ENCODE measurements around the gene NUMBL. TPM values are rescaled to one million over a fixed set of nuclear protein-coding genes. Genes with fewer than 3 reads are reported as not detected.

NUMBL gene
- total and polyA plus RNA-seq, 2 of the 4 experiments (the other 2 are of a cell fraction) = 6.3 to 29.0 TPM

- Histone ChIP-seq H4K91ac (ENCODE audit: insufficient read depth, low read depth, low read length) (peak overlapping the region; percentile 89), H4K20me1 (ENCODE audit: insufficient read depth, low read length) (peaks cover 30% of the 10 kb centered on the region), H3K36me3 (ENCODE audit: control insufficient read depth, insufficient read depth, low read length) (peaks cover 31% of the 10 kb centered on the region), H2BK20ac (ENCODE audit: low read depth, low read length) (peak overlapping the region; percentile 60; the same call in 1 of the 2 replicates), H3K23ac (ENCODE audit: low read depth, low read length) (peak overlapping the region; percentile 89; the same call in 1 of the 2 replicates), H4K8ac (ENCODE audit: low read depth in 2 of 2, low read length in 2 of 2) (peak overlapping the region; percentile 89 to 93), H3K27ac (ENCODE audit: insufficient read depth, low read length) (peak overlapping the region; percentile 90), H3K56ac (ENCODE audit: extremely low read depth, insufficient read depth, low read length) (peak overlapping the region; percentile 78; the same call in 1 of the 2 replicates), H2BK120ac (ENCODE audit: low read depth, low read length) (peak overlapping the region; percentile 90), H3K9me3 (ENCODE audit: control insufficient read depth, insufficient read depth, low read length) (no peaks in the 10 kb centered on the region), H2AK5ac (ENCODE audit: low read depth, low read length) (peak overlapping the region; percentile 71), H2BK15ac (ENCODE audit: low read depth, low read length) (peak overlapping the region; percentile 89; the same call in 1 of the 3 replicates), H3K4me1 (ENCODE audit: control insufficient read depth, insufficient read depth, low read length) (peaks cover 17% of the 10 kb centered on the region), H2AFZ (replicated peaks; ENCODE audit: low read length, poor library complexity) (peak overlapping the region; percentile 97), H3K9ac (ENCODE audit: low read depth, low read length) (peak overlapping the region; percentile 77), H3K4me3 (ENCODE audit: insufficient read depth, low read depth, low read length) (peak overlapping the region; percentile 47), H3K27me3 (ENCODE audit: control insufficient read depth, insufficient read depth, low read length) (no peaks in the 10 kb centered on the region), H2AK9ac (replicated peaks; ENCODE audit: low read depth, low read length, poor library complexity) (peak overlapping the region; percentile 97), H3K9me1 (ENCODE audit: insufficient read depth, low read length) (peaks cover 28% of the 10 kb centered on the region), H3K14ac (replicated peaks; ENCODE audit: low read depth, low read length) (peak overlapping the region; percentile 96), H2BK5ac (ENCODE audit: low read depth, low read length, poor library complexity, severe bottlenecking) (peak overlapping the region; percentile 89), H3K4ac (ENCODE audit: low read depth, low read length) (peak overlapping the region; percentile 99), H3K18ac (ENCODE audit: low read depth, low read length) (peak overlapping the region; percentile 82), H3K4me2 (ENCODE audit: low read depth, low read length) (peak overlapping the region; percentile 78), H3K79me1 (ENCODE audit: low read depth in 1 of 2, low read length in 2 of 2) (peaks cover 19 to 43% of the 10 kb centered on the region in 2 experiments), H4K5ac (ENCODE audit: low read depth, low read length) (peak overlapping the region; percentile 45)
- ChIA-PET CTCF (no interaction called here), POLR2A (ENCODE audit: unreplicated experiment) (interaction anchor here (0.7 kb wide), 1 partner anchor 207 kb away, joined by 3 read pairs; no protein-coding TSS in a partner anchor)
- in situ Hi-C loops (cut with MboI; ENCODE audit: low sequenced_read_pairs) (no loop called here), intact Hi-C loops (cut with micrococcal nuclease) (loop anchor here (2.0 kb wide), 2 partner anchors 24 to 60 kb away; partner anchors contain the start of genes ACTMAP and SNRPA), dilution Hi-C loops (cut with HindIII; ENCODE audit: low sequenced_read_pairs, unreplicated experiment) (no loop called here)
- peak; percentile 86 for DNase-seq
- no TSS peak for BruUV-seq (replicated peaks)
- peak; percentile 87 for ATAC-seq (ENCODE audit: low read depth)
- 0% methylated on average over 12 of the region's 56 CpGs; no CpG with 5 or more reads in 1 of the 2 experiments for WGBS, 2 experiments (ENCODE audit: extremely low coverage in 2 of 2, insufficient read length in 1 of 2)
- no peak for TF ChIP-seq CHD1 (IDR thresholded peaks at IDR 0.05; ENCODE audit: low read depth, low read length)
- TF ChIP-seq USF2 (IDR thresholded peaks at IDR 0.05; ENCODE audit: low read depth, low read length) = 0 out of 2 replicates have a peak, but pooled peaks have one; percentile 6
- no peak for TF ChIP-seq CTCF (conservative IDR thresholded peaks at IDR 0.05; ENCODE audit: low read depth, low read length)
- TF ChIP-seq MXI1 (IDR thresholded peaks at IDR 0.05; ENCODE audit: borderline replicate concordance, low read depth, low read length) = peak; percentile 51; the same call in 1 of the 2 replicates
- no peak for TF ChIP-seq RCOR1 (IDR thresholded peaks at IDR 0.05; ENCODE audit: insufficient replicate concordance, low read length)
- no peak for TF ChIP-seq FOS (IDR thresholded peaks at IDR 0.05; ENCODE audit: low read depth, low read length)
- peak; percentile 94 for TF ChIP-seq NFE2L2 (IDR thresholded peaks at IDR 0.05; ENCODE audit: low read depth, low read length)
- no peak for TF ChIP-seq ELK1 (IDR thresholded peaks at IDR 0.05; ENCODE audit: borderline replicate concordance, low read depth, low read length)
- no peak for TF ChIP-seq SMC3 (IDR thresholded peaks at IDR 0.05; ENCODE audit: low read depth, low read length)
- TF ChIP-seq RFX5 (IDR thresholded peaks at IDR 0.05; ENCODE audit: low read depth, low read length) = no peak
- no peak; the same call in 1 of the 2 replicates for TF ChIP-seq POLR2A (IDR thresholded peaks at IDR 0.05; ENCODE audit: low read depth, low read length)
- peak; percentile 42; the same call in 1 of the 2 replicates for TF ChIP-seq MAZ (IDR thresholded peaks at IDR 0.05; ENCODE audit: borderline replicate concordance, low read depth, low read length)
- peak; percentile 48; the same call in 1 of the 2 replicates for TF ChIP-seq MAFK (IDR thresholded peaks at IDR 0.05; ENCODE audit: low read depth, low read length)
These were observed 406 bp upstream of the NUMBL start for GRCh38 chr19:40690693-40691420.
